GM23338 (cell line): Measurements from ENCODE around the gene IGSF10. TPM values are rescaled to one million over a fixed set of nuclear protein-coding genes. Genes with fewer than 3 reads are reported as not detected.
"Not testable (repeated sequence)": the region's sequence is repeated elsewhere in the genome, so short reads cannot be mapped to it uniquely, and the experiment has no call there.

Source experiments
- ATAC-seq: fragments of 200-7000 bp; cut with Tn5 transposase; 3 replicates; pipeline ENCODE4 v1.9.1; 2020
- DNase-seq: peaks from one replicate; pipeline ENCODE4 v3.0.0-alpha.2; 2015; ENCODE audit warnings: low spot score
- H2AFZ ChIP-seq: fragments of 200-600 bp; sonication (generic); 2 replicates; pipeline ENCODE4 v1.8.0; 2016; ENCODE audit warnings: antibody characterized with exemption, mild to moderate bottlenecking, moderate library complexity
- H3F3A ChIP-seq: fragments of 200-600 bp; sonication (generic); replicated peaks from 2 replicates; pipeline ENCODE4 v1.8.0; 2017; ENCODE audit warnings: antibody characterized with exemption, mixed run types, low read depth
- H3K27ac ChIP-seq: fragments of 200-600 bp; sonication (generic); 2 replicates; pipeline ENCODE4 v1.6.1; 2016; ENCODE audit warnings: low read depth
- H3K27me3 ChIP-seq: fragments of 200-600 bp; sonication (generic); 2 replicates; pipeline ENCODE4 v1.8.0; 2016; ENCODE audit warnings: mild to moderate bottlenecking, mixed run types, moderate library complexity; ENCODE audit not compliant: insufficient read depth
- H3K36me3 ChIP-seq: fragments of 200-600 bp; sonication (generic); 2 replicates; pipeline ENCODE4 v1.8.0; 2016; ENCODE audit warnings: mild to moderate bottlenecking; ENCODE audit not compliant: insufficient read depth
- H3K4me1 ChIP-seq: fragments of 200-600 bp; sonication (generic); 2 replicates; pipeline ENCODE4 v1.8.0; 2016; ENCODE audit warnings: mild to moderate bottlenecking, moderate library complexity; ENCODE audit not compliant: insufficient read depth
- H3K4me2 ChIP-seq: fragments of 200-600 bp; sonication (generic); 2 replicates; pipeline ENCODE4 v1.7.1; 2017; ENCODE audit warnings: mixed run types
- H3K4me3 ChIP-seq: fragments of 200-600 bp; sonication (generic); 2 replicates; pipeline ENCODE4 v1.6.1; 2016; ENCODE audit warnings: mixed run types
- H3K79me2 ChIP-seq: fragments of 200-600 bp; sonication (generic); replicated peaks from 2 replicates; pipeline ENCODE4 v1.8.0; 2017; ENCODE audit warnings: mild to moderate bottlenecking; ENCODE audit not compliant: insufficient read depth
- H3K9me2 ChIP-seq: fragments of 200-600 bp; sonication (generic); 2 replicates; pipeline ENCODE4 v1.8.0; 2017; ENCODE audit not compliant: insufficient read depth
- H4K20me1 ChIP-seq: fragments of 200-600 bp; sonication (generic); replicated peaks from 2 replicates; pipeline ENCODE4 v1.8.0; 2017; ENCODE audit warnings: mild to moderate bottlenecking; ENCODE audit not compliant: insufficient read depth
- H3K27ac Mint-ChIP-seq: 2 replicates; pipeline ENCODE4 v1.8.0; 2020; ENCODE audit warnings: inconsistent platforms, mild to moderate bottlenecking, moderate library complexity, mixed read lengths
- H3K27me3 Mint-ChIP-seq: 3 replicates; pipeline ENCODE4 v1.8.0; 2022; ENCODE audit warnings: low read depth, mild to moderate bottlenecking, moderate library complexity, mixed read lengths, inconsistent platforms; ENCODE audit not compliant: insufficient read depth, poor library complexity
- H3K36me3 Mint-ChIP-seq: 3 replicates; pipeline ENCODE4 v1.8.0; 2021; ENCODE audit warnings: low read depth, mild to moderate bottlenecking, inconsistent platforms, moderate library complexity, mixed read lengths
- H3K4me1 Mint-ChIP-seq: 3 replicates; pipeline ENCODE4 v1.8.0; 2020; ENCODE audit warnings: mild to moderate bottlenecking, inconsistent platforms, mixed read lengths
- H3K4me3 Mint-ChIP-seq: 3 replicates; pipeline ENCODE4 v1.8.0; 2021; ENCODE audit warnings: moderate library complexity, mild to moderate bottlenecking, inconsistent platforms, mixed read lengths
- H3K9me3 Mint-ChIP-seq: 3 replicates; pipeline ENCODE4 v1.8.0; 2020; ENCODE audit warnings: moderate library complexity, mild to moderate bottlenecking, inconsistent platforms, mixed read lengths
- ZNF114 ChIP-seq: fragments of 250-450 bp; sonication (Bioruptor Pico); IDR thresholded peaks from 2 replicates; pipeline ENCODE4 v1.5.0; 2020; ENCODE audit warnings: mild to moderate bottlenecking, moderate library complexity
- long read RNA-seq: library from polyadenylated mRNA; unstranded; transcript quantifications from one replicate; pipeline ENCODE4 v2.0.0, GENCODE V29; 2020; ENCODE audit not compliant: unreplicated experiment
- polyA plus RNA-seq: library from polyadenylated mRNA; unstranded; fragments of >200 nt; fragmentation: Nextera tagmentation; extraction: Ambion mirVana; gene quantifications from 2 replicates; pipeline ENCODE4 v1.2.1, GENCODE V29; 2016
- total RNA-seq: library from RNA; depleted of rRNA; stranded (reverse); fragments of >200 nt; shearing (Covaris generic); gene quantifications from 2 replicates; pipeline ENCODE4 v1.2.3, GENCODE V29; 2014; rRNA removed
- TF ChIP-seq, protein P1 (sequence below): IDR thresholded peaks from one replicate; pipeline ENCODE4 v1.6.1; 2018; ENCODE audit warnings: antibody characterized with exemption; ENCODE audit not compliant: unreplicated experiment

IGSF10 gene, protein sequence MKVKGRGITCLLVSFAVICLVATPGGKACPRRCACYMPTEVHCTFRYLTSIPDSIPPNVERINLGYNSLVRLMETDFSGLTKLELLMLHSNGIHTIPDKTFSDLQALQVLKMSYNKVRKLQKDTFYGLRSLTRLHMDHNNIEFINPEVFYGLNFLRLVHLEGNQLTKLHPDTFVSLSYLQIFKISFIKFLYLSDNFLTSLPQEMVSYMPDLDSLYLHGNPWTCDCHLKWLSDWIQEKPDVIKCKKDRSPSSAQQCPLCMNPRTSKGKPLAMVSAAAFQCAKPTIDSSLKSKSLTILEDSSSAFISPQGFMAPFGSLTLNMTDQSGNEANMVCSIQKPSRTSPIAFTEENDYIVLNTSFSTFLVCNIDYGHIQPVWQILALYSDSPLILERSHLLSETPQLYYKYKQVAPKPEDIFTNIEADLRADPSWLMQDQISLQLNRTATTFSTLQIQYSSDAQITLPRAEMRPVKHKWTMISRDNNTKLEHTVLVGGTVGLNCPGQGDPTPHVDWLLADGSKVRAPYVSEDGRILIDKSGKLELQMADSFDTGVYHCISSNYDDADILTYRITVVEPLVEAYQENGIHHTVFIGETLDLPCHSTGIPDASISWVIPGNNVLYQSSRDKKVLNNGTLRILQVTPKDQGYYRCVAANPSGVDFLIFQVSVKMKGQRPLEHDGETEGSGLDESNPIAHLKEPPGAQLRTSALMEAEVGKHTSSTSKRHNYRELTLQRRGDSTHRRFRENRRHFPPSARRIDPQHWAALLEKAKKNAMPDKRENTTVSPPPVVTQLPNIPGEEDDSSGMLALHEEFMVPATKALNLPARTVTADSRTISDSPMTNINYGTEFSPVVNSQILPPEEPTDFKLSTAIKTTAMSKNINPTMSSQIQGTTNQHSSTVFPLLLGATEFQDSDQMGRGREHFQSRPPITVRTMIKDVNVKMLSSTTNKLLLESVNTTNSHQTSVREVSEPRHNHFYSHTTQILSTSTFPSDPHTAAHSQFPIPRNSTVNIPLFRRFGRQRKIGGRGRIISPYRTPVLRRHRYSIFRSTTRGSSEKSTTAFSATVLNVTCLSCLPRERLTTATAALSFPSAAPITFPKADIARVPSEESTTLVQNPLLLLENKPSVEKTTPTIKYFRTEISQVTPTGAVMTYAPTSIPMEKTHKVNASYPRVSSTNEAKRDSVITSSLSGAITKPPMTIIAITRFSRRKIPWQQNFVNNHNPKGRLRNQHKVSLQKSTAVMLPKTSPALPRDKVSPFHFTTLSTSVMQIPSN (N-terminal part only)
- 0.94 and 1.4 TPM in 2 replicates for total RNA-seq
- polyA plus RNA-seq: 0.24 and 0.50 TPM in 2 replicates
- long read RNA-seq: 0 reads

- no peaks in the 10 kb centered on the region for H3K79me2 ChIP-seq
- peak within 1 kb of the TSS; percentile 57 for H3K4me3 ChIP-seq
- peak within 1 kb of the TSS; percentile 94 for H2AFZ ChIP-seq
- peaks cover 7% of the 10 kb centered on the region; the same call in 1 of the 2 replicates for H3K4me1 ChIP-seq
- peak; percentile 99 for ATAC-seq
- H3K4me2 ChIP-seq: peak within 1 kb of the TSS; percentile 79
- peak; percentile 72 for DNase-seq
- no peak for TF ChIP-seq ZNF114 (CRISPR knock-in tag)
- TF ChIP-seq, protein P1, sequence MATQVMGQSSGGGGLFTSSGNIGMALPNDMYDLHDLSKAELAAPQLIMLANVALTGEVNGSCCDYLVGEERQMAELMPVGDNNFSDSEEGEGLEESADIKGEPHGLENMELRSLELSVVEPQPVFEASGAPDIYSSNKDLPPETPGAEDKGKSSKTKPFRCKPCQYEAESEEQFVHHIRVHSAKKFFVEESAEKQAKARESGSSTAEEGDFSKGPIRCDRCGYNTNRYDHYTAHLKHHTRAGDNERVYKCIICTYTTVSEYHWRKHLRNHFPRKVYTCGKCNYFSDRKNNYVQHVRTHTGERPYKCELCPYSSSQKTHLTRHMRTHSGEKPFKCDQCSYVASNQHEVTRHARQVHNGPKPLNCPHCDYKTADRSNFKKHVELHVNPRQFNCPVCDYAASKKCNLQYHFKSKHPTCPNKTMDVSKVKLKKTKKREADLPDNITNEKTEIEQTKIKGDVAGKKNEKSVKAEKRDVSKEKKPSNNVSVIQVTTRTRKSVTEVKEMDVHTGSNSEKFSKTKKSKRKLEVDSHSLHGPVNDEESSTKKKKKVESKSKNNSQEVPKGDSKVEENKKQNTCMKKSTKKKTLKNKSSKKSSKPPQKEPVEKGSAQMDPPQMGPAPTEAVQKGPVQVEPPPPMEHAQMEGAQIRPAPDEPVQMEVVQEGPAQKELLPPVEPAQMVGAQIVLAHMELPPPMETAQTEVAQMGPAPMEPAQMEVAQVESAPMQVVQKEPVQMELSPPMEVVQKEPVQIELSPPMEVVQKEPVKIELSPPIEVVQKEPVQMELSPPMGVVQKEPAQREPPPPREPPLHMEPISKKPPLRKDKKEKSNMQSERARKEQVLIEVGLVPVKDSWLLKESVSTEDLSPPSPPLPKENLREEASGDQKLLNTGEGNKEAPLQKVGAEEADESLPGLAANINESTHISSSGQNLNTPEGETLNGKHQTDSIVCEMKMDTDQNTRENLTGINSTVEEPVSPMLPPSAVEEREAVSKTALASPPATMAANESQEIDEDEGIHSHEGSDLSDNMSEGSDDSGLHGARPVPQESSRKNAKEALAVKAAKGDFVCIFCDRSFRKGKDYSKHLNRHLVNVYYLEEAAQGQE: peak; percentile 40
- peaks cover 4% of the 10 kb centered on the region for H3K27me3 Mint-ChIP-seq
- no peaks in the 10 kb centered on the region for H3K36me3 Mint-ChIP-seq
- H3K27ac Mint-ChIP-seq: no peak within 1 kb of the TSS
- peaks cover 3% of the 10 kb centered on the region for H3K4me1 Mint-ChIP-seq
- no peaks in the 10 kb centered on the region for H4K20me1 ChIP-seq
- no peaks in the 10 kb centered on the region for H3K36me3 ChIP-seq
- no peaks in the 10 kb centered on the region for H3K9me3 Mint-ChIP-seq
- H3F3A ChIP-seq: no peaks in the 10 kb centered on the region
- no peaks in the 10 kb centered on the region for H3K27me3 ChIP-seq
- H3K4me3 Mint-ChIP-seq: peak within 1 kb of the TSS; percentile 78
- no peak within 1 kb of the TSS for H3K27ac ChIP-seq
- no peaks in the 10 kb centered on the region for H3K9me2 ChIP-seq
Measured at GRCh38 chr3:151460774-151461450, at the start of gene IGSF10. Gene IGSF10, minus strand, starts transcription at chr3:151461061. Its CDS starts 2,352 bp downstream, at chr3:151458709.

DNA sequence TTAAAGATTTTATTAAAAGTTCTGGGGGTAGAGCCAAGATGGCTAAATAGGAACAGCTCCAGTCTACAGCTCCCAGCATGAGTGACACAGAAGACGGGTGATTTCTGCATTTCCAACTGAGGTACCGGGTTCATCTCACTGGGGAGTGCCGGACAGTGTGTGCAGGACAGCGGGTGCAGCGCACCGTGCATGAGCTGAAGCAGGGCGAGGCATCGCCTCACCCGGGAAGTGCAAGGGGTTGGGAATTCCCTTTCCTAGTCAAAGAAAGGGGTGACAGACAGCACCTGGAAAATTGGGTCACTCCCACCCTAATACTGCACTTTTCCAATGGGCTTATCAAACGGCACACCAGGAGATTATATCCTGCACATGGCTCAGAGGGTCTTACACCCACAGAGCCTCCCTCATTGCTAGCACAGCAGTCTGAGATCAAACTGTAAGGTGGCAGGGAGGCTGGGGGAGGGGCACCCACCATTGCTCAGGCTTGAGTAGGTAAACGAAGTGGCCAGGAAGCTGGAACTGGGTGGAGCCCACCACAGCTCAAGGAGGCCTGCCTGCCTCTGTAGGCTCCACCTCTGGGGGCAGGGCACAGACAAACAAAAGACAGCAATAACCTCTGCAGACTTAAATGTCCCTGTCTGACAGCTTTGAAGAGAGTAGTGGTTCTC lies 48.7 kb upstream of the IGSF10 start:
- Mint-ChIP-seq H3K9me3 (peaks cover 31% of the 10 kb centered on the region), H3K36me3 (peaks cover 18% of the 10 kb centered on the region)
- DNase-seq, H3K4me2 ChIP-seq, H3K36me3 ChIP-seq, H3K4me3 Mint-ChIP-seq, ATAC-seq, H3K4me1 Mint-ChIP-seq, H3F3A ChIP-seq, H3K27me3 Mint-ChIP-seq, H3K27ac ChIP-seq, H3K27ac Mint-ChIP-seq, H3K4me3 ChIP-seq, H3K9me2 ChIP-seq, H3K27me3 ChIP-seq, H2AFZ ChIP-seq, H3K4me1 ChIP-seq, H3K79me2 ChIP-seq, H4K20me1 ChIP-seq: not testable (repeated sequence)
